GM12873 (cell line): ENCODE data around the gene HSPA4L.

Experiments
- CTCF ChIP-seq: IDR thresholded peaks from 2 replicates; pipeline ENCODE4 v1.5.1; 2012; ENCODE audit warnings: low read depth, mild to moderate bottlenecking, moderate library complexity, low read length, control low read depth; ENCODE audit not compliant: insufficient read depth; ENCODE audit errors: missing control alignments

HSPA4L gene

GRCh38 chr4:127756906-127757305, 25.2 kb upstream of the HSPA4L start:
- no peak for TF ChIP-seq CTCF

GRCh38 chr4:127759228-127759820, 22.8 kb upstream of the HSPA4L start:
- no peak for TF ChIP-seq CTCF

- no peak for TF ChIP-seq CTCF
Measured at GRCh38 chr4:127759893-127760292, 22.2 kb upstream of the HSPA4L start.

GRCh38 chr4:127771535-127772275, 10.4 kb upstream of the HSPA4L start:
- no peak for TF ChIP-seq CTCF

- no peak for TF ChIP-seq CTCF
Measured at GRCh38 chr4:127772769-127773671, 9.1 kb upstream of the HSPA4L start.

GRCh38 chr4:127775843-127776242, 6.3 kb upstream of the HSPA4L start:
- TF ChIP-seq CTCF: no peak

- no peak for TF ChIP-seq CTCF
Measured at GRCh38 chr4:127776620-127777019, 5.5 kb upstream of the HSPA4L start.
